PC-3 (cell line): ENCODE measurements around the gene DPF3.

Experiments used
- EZH2phosphoT487 ChIP-seq: fragments of 300-600 bp; sonication (generic); IDR thresholded peaks from 2 replicates; pipeline ENCODE4 v1.6.1; 2018; ENCODE audit warnings: mild to moderate bottlenecking, antibody characterized with exemption, low read length, borderline replicate concordance
- TF ChIP-seq, protein P1 (sequence below): fragments of 300-600 bp; sonication (generic); conservative IDR thresholded peaks from 2 replicates; pipeline ENCODE4 v1.5.1; 2017; ENCODE audit warnings: antibody characterized with exemption, low read depth, mild to moderate bottlenecking, low read length

DNA sequence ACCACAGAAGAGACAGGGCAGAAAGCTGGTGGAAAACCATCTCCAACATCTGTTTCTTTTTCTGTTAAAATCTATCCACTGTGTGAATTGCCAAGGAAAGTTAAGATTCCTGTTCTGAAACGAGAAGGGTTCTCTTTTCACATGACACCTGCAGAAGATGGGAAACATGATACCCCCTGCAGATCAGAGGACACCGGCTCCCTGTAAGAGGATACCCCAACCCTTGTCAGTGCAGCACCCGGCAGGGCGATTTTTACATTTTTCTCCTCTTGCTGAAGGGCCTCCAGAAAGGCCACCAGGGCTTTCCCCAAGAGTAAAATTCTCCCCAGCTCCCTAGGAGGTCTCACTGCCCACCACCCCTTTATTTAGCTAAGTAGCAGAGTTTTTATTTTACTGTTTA, 48.2 kb downstream of the DPF3 start:
- TF ChIP-seq EZH2phosphoT487, result no peak
- TF ChIP-seq, protein P1, sequence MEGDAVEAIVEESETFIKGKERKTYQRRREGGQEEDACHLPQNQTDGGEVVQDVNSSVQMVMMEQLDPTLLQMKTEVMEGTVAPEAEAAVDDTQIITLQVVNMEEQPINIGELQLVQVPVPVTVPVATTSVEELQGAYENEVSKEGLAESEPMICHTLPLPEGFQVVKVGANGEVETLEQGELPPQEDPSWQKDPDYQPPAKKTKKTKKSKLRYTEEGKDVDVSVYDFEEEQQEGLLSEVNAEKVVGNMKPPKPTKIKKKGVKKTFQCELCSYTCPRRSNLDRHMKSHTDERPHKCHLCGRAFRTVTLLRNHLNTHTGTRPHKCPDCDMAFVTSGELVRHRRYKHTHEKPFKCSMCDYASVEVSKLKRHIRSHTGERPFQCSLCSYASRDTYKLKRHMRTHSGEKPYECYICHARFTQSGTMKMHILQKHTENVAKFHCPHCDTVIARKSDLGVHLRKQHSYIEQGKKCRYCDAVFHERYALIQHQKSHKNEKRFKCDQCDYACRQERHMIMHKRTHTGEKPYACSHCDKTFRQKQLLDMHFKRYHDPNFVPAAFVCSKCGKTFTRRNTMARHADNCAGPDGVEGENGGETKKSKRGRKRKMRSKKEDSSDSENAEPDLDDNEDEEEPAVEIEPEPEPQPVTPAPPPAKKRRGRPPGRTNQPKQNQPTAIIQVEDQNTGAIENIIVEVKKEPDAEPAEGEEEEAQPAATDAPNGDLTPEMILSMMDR, result no peak
